IMR-90 (cell line): ENCODE data around the gene PUM2. TPM values are rescaled to one million over a fixed set of nuclear protein-coding genes. Genes with fewer than 3 reads are reported as not detected.

ENCODE experiments used
- ATAC-seq: fragments of 200-7000 bp; cut with Tn5 transposase; 2 replicates; pipeline ENCODE4 v1.9.1; 2020; ENCODE audit warnings: low read depth, mild to moderate bottlenecking, moderate library complexity
- BruUV-seq: library from RNA; stranded (reverse); fragments of 400-500 nt; replicated peaks from 2 replicates; lab custom pipeline; 2021; lab: Mats Ljungman, UMichigan
- CTCF ChIA-PET: fragments of 300-600 bp; formaldehyde crosslinking; extraction: SDS; loops from one replicate; lab custom pipeline; 2021; ENCODE audit warnings: antibody characterized with exemption; lab: Yijun Ruan, JAX
- POLR2A ChIA-PET: fragments of 300-600 bp; sonication (Branson Sonifier 250); formaldehyde crosslinking; loops from one replicate; lab custom pipeline; 2022; ENCODE audit warnings: antibody characterized with exemption; ENCODE audit not compliant: unreplicated experiment; lab: Charles Lee
- DNase-seq: peaks from one replicate; pipeline ENCODE4 v3.0.0; 2013
- H2AFZ ChIP-seq: replicated peaks from 2 replicates; pipeline ENCODE3; 2013; ENCODE audit warnings: low read length, mild to moderate bottlenecking; ENCODE audit not compliant: poor library complexity
- H2AK5ac ChIP-seq: 2 replicates; pipeline ENCODE4 v1.6.1; 2013; ENCODE audit warnings: low read depth, low read length, inconsistent platforms
- H2AK9ac ChIP-seq: replicated peaks from 2 replicates; pipeline ENCODE3; 2013; ENCODE audit warnings: mild to moderate bottlenecking, low read depth, low read length, moderate library complexity; ENCODE audit not compliant: poor library complexity
- H2BK120ac ChIP-seq: 2 replicates; pipeline ENCODE4 v1.6.1; 2013; ENCODE audit warnings: low read depth, low read length, inconsistent platforms
- H2BK15ac ChIP-seq: 3 replicates; pipeline ENCODE4 v1.6.1; 2013; ENCODE audit warnings: low read depth, low read length, inconsistent platforms
- H2BK20ac ChIP-seq: 2 replicates; pipeline ENCODE4 v1.6.1; 2013; ENCODE audit warnings: low read depth, mild to moderate bottlenecking, inconsistent platforms, low read length, moderate library complexity
- H2BK5ac ChIP-seq: 2 replicates; pipeline ENCODE4 v1.6.1; 2013; ENCODE audit warnings: mild to moderate bottlenecking, low read depth, low read length, inconsistent platforms; ENCODE audit not compliant: poor library complexity, severe bottlenecking
- H3K14ac ChIP-seq: replicated peaks from 2 replicates; pipeline ENCODE4 v1.6.1; 2013; ENCODE audit warnings: low read depth, low read length, inconsistent platforms
- H3K18ac ChIP-seq: 2 replicates; pipeline ENCODE4 v1.6.1; 2013; ENCODE audit warnings: low read depth, low read length, control low read depth
- H3K23ac ChIP-seq: 2 replicates; pipeline ENCODE4 v1.6.1; 2013; ENCODE audit warnings: low read depth, low read length, inconsistent platforms
- H3K27ac ChIP-seq: 2 replicates; pipeline ENCODE4 v1.5.1; 2013; ENCODE audit warnings: mild to moderate bottlenecking, control low read depth, low read length; ENCODE audit not compliant: insufficient read depth
- H3K27me3 ChIP-seq: 2 replicates; pipeline ENCODE4 v1.6.1; 2013; ENCODE audit warnings: low read length; ENCODE audit not compliant: control insufficient read depth, insufficient read depth
- H3K36me3 ChIP-seq: 2 replicates; pipeline ENCODE4 v1.6.1; 2013; ENCODE audit warnings: low read length, mixed read lengths; ENCODE audit not compliant: control insufficient read depth, insufficient read depth
- H3K4ac ChIP-seq: 2 replicates; pipeline ENCODE4 v1.6.1; 2013; ENCODE audit warnings: low read depth, low read length, inconsistent platforms
- H3K4me1 ChIP-seq: 2 replicates; pipeline ENCODE4 v1.6.1; 2013; ENCODE audit warnings: low read length, mixed read lengths; ENCODE audit not compliant: control insufficient read depth, insufficient read depth
- H3K4me2 ChIP-seq: 2 replicates; pipeline ENCODE4 v1.6.1; 2013; ENCODE audit warnings: low read depth, mild to moderate bottlenecking, control low read depth, low read length, moderate library complexity
- H3K4me3 ChIP-seq: 2 replicates; pipeline ENCODE4 v1.5.1; 2013; ENCODE audit warnings: low read depth, mild to moderate bottlenecking, control low read depth, low read length, moderate library complexity; ENCODE audit not compliant: insufficient read depth
- H3K56ac ChIP-seq: 2 replicates; pipeline ENCODE4 v1.6.1; 2013; ENCODE audit warnings: low read length, inconsistent platforms; ENCODE audit not compliant: insufficient read depth; ENCODE audit errors: extremely low read depth
- H3K79me1 ChIP-seq, 2 experiments: 2 replicates each; pipeline ENCODE4 v1.6.1; 2013; ENCODE audit warnings: low read length in 2 of 2, inconsistent platforms in 1 of 2, low read depth in 1 of 2
- H3K9ac ChIP-seq: 2 replicates; pipeline ENCODE4 v1.6.1; 2013; ENCODE audit warnings: low read depth, low read length, control low read depth
- H3K9me1 ChIP-seq: 2 replicates; pipeline ENCODE4 v1.6.1; 2013; ENCODE audit warnings: low read length, inconsistent platforms; ENCODE audit not compliant: insufficient read depth
- H3K9me3 ChIP-seq: 2 replicates; pipeline ENCODE4 v1.6.1; 2013; ENCODE audit warnings: low read length; ENCODE audit not compliant: control insufficient read depth, insufficient read depth
- H4K20me1 ChIP-seq: 2 replicates; pipeline ENCODE4 v1.6.1; 2013; ENCODE audit warnings: low read length, inconsistent platforms; ENCODE audit not compliant: insufficient read depth
- H4K5ac ChIP-seq: 2 replicates; pipeline ENCODE4 v1.6.1; 2013; ENCODE audit warnings: mild to moderate bottlenecking, low read depth, low read length, control low read depth
- H4K8ac ChIP-seq, 2 experiments: 2 replicates each; pipeline ENCODE4 v1.6.1; 2013; ENCODE audit warnings: low read depth in 2 of 2, low read length in 2 of 2, control low read depth in 1 of 2, inconsistent platforms in 1 of 2
- H4K91ac ChIP-seq: 2 replicates; pipeline ENCODE4 v1.6.1; 2013; ENCODE audit warnings: low read depth, low read length, inconsistent platforms; ENCODE audit not compliant: insufficient read depth
- BHLHE40 ChIP-seq: fragments of 150-350 bp; IDR thresholded peaks from 2 replicates; pipeline ENCODE4 v1.6.1; 2016; ENCODE audit warnings: mild to moderate bottlenecking, low read depth, low read length
- CEBPB ChIP-seq: IDR thresholded peaks from 2 replicates; pipeline ENCODE4 v1.6.1; 2012; ENCODE audit warnings: low read depth, low read length, improper control_type of control experiment
- CHD1 ChIP-seq: IDR thresholded peaks from 2 replicates; pipeline ENCODE4 v1.6.1; 2012; ENCODE audit warnings: low read depth, low read length, improper control_type of control experiment
- CTCF ChIP-seq: conservative IDR thresholded peaks from 2 replicates; pipeline ENCODE4 v1.5.1; 2012; ENCODE audit warnings: mild to moderate bottlenecking, low read depth, low read length, improper control_type of control experiment
- ELK1 ChIP-seq: fragments of 150-350 bp; IDR thresholded peaks from 2 replicates; pipeline ENCODE4 v1.6.1; 2016; ENCODE audit warnings: low read depth, mild to moderate bottlenecking, low read length, moderate library complexity, borderline replicate concordance
- FOS ChIP-seq: fragments of 150-350 bp; IDR thresholded peaks from 2 replicates; pipeline ENCODE4 v1.6.1; 2016; ENCODE audit warnings: low read depth, low read length
- MAFK ChIP-seq: IDR thresholded peaks from 2 replicates; pipeline ENCODE4 v1.6.1; 2012; ENCODE audit warnings: low read depth, low read length, improper control_type of control experiment
- MAZ ChIP-seq: IDR thresholded peaks from 2 replicates; pipeline ENCODE4 v1.6.1; 2012; ENCODE audit warnings: low read depth, mild to moderate bottlenecking, low read length, improper control_type of control experiment, moderate library complexity, borderline replicate concordance
- MXI1 ChIP-seq: IDR thresholded peaks from 2 replicates; pipeline ENCODE4 v1.6.1; 2012; ENCODE audit warnings: low read depth, mild to moderate bottlenecking, low read length, moderate library complexity, borderline replicate concordance
- NFE2L2 ChIP-seq: fragments of 150-350 bp; IDR thresholded peaks from 2 replicates; pipeline ENCODE4 v1.6.1; 2016; ENCODE audit warnings: low read depth, mild to moderate bottlenecking, low read length
- POLR2A ChIP-seq: IDR thresholded peaks from 2 replicates; pipeline ENCODE4 v1.6.1; 2012; ENCODE audit warnings: mild to moderate bottlenecking, low read depth, low read length
- RAD21 ChIP-seq: IDR thresholded peaks from 2 replicates; pipeline ENCODE4 v1.6.1; 2012; ENCODE audit warnings: low read length, improper control_type of control experiment
- RCOR1 ChIP-seq: IDR thresholded peaks from 2 replicates; pipeline ENCODE4 v1.6.1; 2012; ENCODE audit warnings: mild to moderate bottlenecking, low read length, improper control_type of control experiment; ENCODE audit not compliant: insufficient replicate concordance
- RFX5 ChIP-seq: IDR thresholded peaks from 2 replicates; pipeline ENCODE4 v1.8.0; 2012; ENCODE audit warnings: low read depth, mild to moderate bottlenecking, low read length, moderate library complexity
- SMC3 ChIP-seq: fragments of 150-350 bp; IDR thresholded peaks from 2 replicates; pipeline ENCODE4 v1.6.1; 2016; ENCODE audit warnings: low read depth, mild to moderate bottlenecking, antibody characterized with exemption, low read length, moderate library complexity
- USF2 ChIP-seq: fragments of 150-350 bp; IDR thresholded peaks from 2 replicates; pipeline ENCODE4 v1.6.1; 2017; ENCODE audit warnings: mild to moderate bottlenecking, antibody characterized with exemption, low read length, low read depth
- WGBS, 2 experiments: methylation state at CpG; one replicate each; pipeline versions ENCODE4 v1.1.5 to v1.1.7; 2013; ENCODE audit warnings: missing lambda C conversion rate in 2 of 2; ENCODE audit not compliant: insufficient read length in 1 of 2; ENCODE audit errors: extremely low coverage in 2 of 2; 5-methylcytosine and 5-hydroxymethylcytosine counted together
- dilution Hi-C: fragments of 300-500 bp; cut with HindIII; formaldehyde crosslinking; loops from one replicate; pipeline ENCODE4 v1.14.3; 2018; ENCODE audit warnings: low sequenced_read_pairs; ENCODE audit not compliant: unreplicated experiment
- in situ Hi-C: fragments of 300-500 bp; cut with MboI; formaldehyde crosslinking; loops from 3 replicates; pipeline ENCODE4 v1.14.3; 2019; ENCODE audit warnings: low sequenced_read_pairs, inconsistent platforms, mixed read lengths
- intact Hi-C: fragments of 100-400 bp; cut with micrococcal nuclease; formaldehyde crosslinking; loops from 2 replicates; pipeline ENCODE4 v1.10.0; 2022
- polyA plus RNA-seq, 3 experiments: library from polyadenylated mRNA; depleted of rRNA; stranded (reverse); fragments of >200 nt; gene quantifications; 2 replicates each; pipeline ENCODE4 v1.2.3, GENCODE V29; 2012; ENCODE audit warnings: low replicate concordance in 1 of 3
- total RNA-seq: library from RNA; depleted of rRNA; stranded (reverse); fragments of >200 nt; gene quantifications from 2 replicates; pipeline ENCODE4 v1.2.3, GENCODE V29; 2012

The PUM2 gene
- total and polyA plus RNA-seq, 2 of the 4 experiments (the other 2 are of a cell fraction), result 18.8 to 38.4 TPM

- no peak overlapping the region for H2BK20ac ChIP-seq
- H4K91ac ChIP-seq, result no peak overlapping the region
- no peak overlapping the region for H4K5ac ChIP-seq
- intact Hi-C loops (no loop called here), in situ Hi-C loops (no loop called here), dilution Hi-C loops (loop anchor here (25.0 kb wide), 1 partner anchor 252 kb away; no protein-coding TSS in a partner anchor)
- no peak overlapping the region for H2AK5ac ChIP-seq
- peaks cover 7% of the 10 kb centered on the region for H3K9me1 ChIP-seq
- H3K56ac ChIP-seq, result no peak overlapping the region
- no peaks in the 10 kb centered on the region for H3K79me1 ChIP-seq
- no peak overlapping the region for H3K9ac ChIP-seq
- no peak overlapping the region for H2AFZ ChIP-seq
- peaks cover 12% of the 10 kb centered on the region for H3K27me3 ChIP-seq
- ChIA-PET CTCF (no interaction called here), POLR2A (no interaction called here)
- H4K8ac ChIP-seq, result no peak overlapping the region
- no peak for TF ChIP-seq MAFK
- no peak for TF ChIP-seq POLR2A
- no peak for TF ChIP-seq CTCF
- TF ChIP-seq RAD21, result no peak
- TF ChIP-seq CEBPB, result no peak
- no peak for TF ChIP-seq RCOR1
- no peak for TF ChIP-seq NFE2L2
- TF ChIP-seq MAZ, result no peak
- no peak for TF ChIP-seq ELK1
- no peak for TF ChIP-seq RFX5
- TF ChIP-seq BHLHE40, result no peak
- no peak for TF ChIP-seq MXI1
- no peak for TF ChIP-seq SMC3
- no peak for TF ChIP-seq USF2
- no peak for TF ChIP-seq FOS
- no peak for TF ChIP-seq CHD1
- DNase-seq (no peak), ATAC-seq (no peak)
- no peaks in the 10 kb centered on the region for H3K36me3 ChIP-seq
- peaks cover 4% of the 10 kb centered on the region; the same call in 1 of the 2 replicates for H3K4me1 ChIP-seq
- no peaks in the 10 kb centered on the region for H4K20me1 ChIP-seq
- no peak overlapping the region for H3K14ac ChIP-seq
- BruUV-seq, result no TSS peak
- H3K4ac ChIP-seq, result no peak overlapping the region
- no peak overlapping the region for H2BK120ac ChIP-seq
- no peaks in the 10 kb centered on the region for H3K9me3 ChIP-seq
- no peak overlapping the region for H3K4me3 ChIP-seq
- no peak overlapping the region for H3K27ac ChIP-seq
- no CpG with 5 or more reads among the region's 2 CpGs for WGBS, 2 experiments
- H2AK9ac ChIP-seq, result no peak overlapping the region
- H2BK5ac ChIP-seq, result no peak overlapping the region
- no peak overlapping the region for H3K4me2 ChIP-seq
- H2BK15ac ChIP-seq, result no peak overlapping the region
- no peak overlapping the region for H3K18ac ChIP-seq
- H3K23ac ChIP-seq, result no peak overlapping the region
Observed at GRCh38 chr2:20384953-20385352, 34.3 kb upstream of the PUM2 start.
